B cell (primary cell): ENCODE measurements around the gene SLC4A8.

Source experiments
- CTCF ChIP-seq: fragments of 200-600 bp; IDR thresholded peaks from one replicate; pipeline ENCODE4 v1.8.0; 2022; ENCODE audit warnings: antibody characterized with exemption, mild to moderate bottlenecking
- EZH2 ChIP-seq: IDR thresholded peaks from 2 replicates; pipeline ENCODE4 v1.6.1; 2012; ENCODE audit warnings: borderline replicate concordance, low read depth, mild to moderate bottlenecking, moderate library complexity, low read length; ENCODE audit not compliant: insufficient read depth, poor library complexity, severe bottlenecking

- no peak for TF ChIP-seq CTCF
- no peak for TF ChIP-seq EZH2
Observed at GRCh38 chr12:51548241-51548640, 123.6 kb downstream of the SLC4A8 start.
